Fibroblast of lung (primary cell): ENCODE data around the gene SREBF1.

Experiments used
- CTCF ChIP-seq, 2 donors: IDR thresholded peaks in 1 of 2; conservative IDR thresholded peaks in 1 of 2; 1 replicate in 1 of 2; 2 replicates in 1 of 2; pipeline ENCODE4 v1.5.1; 2011 to 2012; ENCODE audit warnings: low read length in 2 of 2, control low read depth in 1 of 2, inconsistent platforms in 1 of 2, low read depth in 1 of 2, mild to moderate bottlenecking in 1 of 2
- EZH2 ChIP-seq: IDR thresholded peaks from 2 replicates; pipeline ENCODE4 v1.5.1; 2012; ENCODE audit warnings: low read length, control low read depth, mild to moderate bottlenecking; ENCODE audit errors: missing control alignments

- TF ChIP-seq CTCF (conservative IDR thresholded peaks at IDR 0.05 in 1 of 2, IDR thresholded peaks at IDR 0.05 in 1 of 2; ENCODE audit: low read depth in 1 of 2, low read length in 2 of 2) (no peak), EZH2 (no peak)
Observed at GRCh38 chr17:17772231-17772630, 64.6 kb downstream of the SREBF1 start.
